Vagina (tissue), 2 donors: ENCODE measurements around the gene CD96. TPM values are rescaled to one million over a fixed set of nuclear protein-coding genes. Genes with fewer than 3 reads are reported as not detected.

Experiments used
- DNase-seq, 2 donors: peaks; one replicate each; pipeline ENCODE4 v3.0.0-alpha.2; 2017; ENCODE audit errors: extremely low spot score in 2 of 2
- H3K27ac ChIP-seq: fragments of 200-600 bp; sonication (generic); one replicate; pipeline ENCODE4 v1.5.1; 2019
- H3K27me3 ChIP-seq: fragments of 200-600 bp; sonication (generic); one replicate; pipeline ENCODE4 v1.5.1; 2019
- H3K36me3 ChIP-seq, 2 donors: fragments of 200-600 bp; sonication (generic); one replicate each; pipeline ENCODE4 v1.5.1; 2017 to 2019
- H3K4me1 ChIP-seq: fragments of 200-600 bp; sonication (generic); one replicate; pipeline ENCODE4 v1.5.1; 2019
- H3K4me3 ChIP-seq, 2 donors: fragments of 200-600 bp; sonication (generic); 1 replicate in 1 of 2; 2 replicates in 1 of 2; pipeline ENCODE4 v1.5.1; 2016 to 2019
- H3K9me3 ChIP-seq: fragments of 200-600 bp; sonication (generic); one replicate; pipeline ENCODE4 v1.5.1; 2019
- POLR2A ChIP-seq, 2 donors: fragments of 450-650 bp; IDR thresholded peaks; one replicate each; pipeline ENCODE4 v1.6.1; 2017; ENCODE audit warnings: antibody characterized with exemption in 2 of 2, mild to moderate bottlenecking in 2 of 2, moderate library complexity in 2 of 2
- POLR2AphosphoS5 ChIP-seq, 2 donors: sonication (generic); formaldehyde crosslinking; IDR thresholded peaks; one replicate each; pipeline ENCODE4 v1.9.0; 2017; ENCODE audit warnings: antibody characterized with exemption in 2 of 2, mild to moderate bottlenecking in 2 of 2, low read depth in 1 of 2; ENCODE audit not compliant: insufficient read depth in 1 of 2
- intact Hi-C: fragments of 100-400 bp; cut with DNase I; formaldehyde crosslinking; loops from one replicate; pipeline ENCODE4 v1.15.1; 2023
- total RNA-seq: library from RNA; depleted of rRNA; stranded (reverse); fragments of >200 nt; gene quantifications from one replicate; pipeline ENCODE4 v1.2.3, GENCODE V29; 2016
- TF ChIP-seq, protein P1 (sequence below), 3 experiments: fragments of 450-650 bp in 2 of 3; fragments of 200-600 bp in 1 of 3; sonication (generic) in 1 of 3; IDR thresholded peaks; one replicate each; pipeline ENCODE4 v1.5.1; 2017 to 2019; ENCODE audit warnings: antibody characterized with exemption in 3 of 3, mild to moderate bottlenecking in 2 of 3, moderate library complexity in 2 of 3

CD96 gene
- total RNA-seq, 1 donor from 2014 or later, result 13.5 TPM

DNA sequence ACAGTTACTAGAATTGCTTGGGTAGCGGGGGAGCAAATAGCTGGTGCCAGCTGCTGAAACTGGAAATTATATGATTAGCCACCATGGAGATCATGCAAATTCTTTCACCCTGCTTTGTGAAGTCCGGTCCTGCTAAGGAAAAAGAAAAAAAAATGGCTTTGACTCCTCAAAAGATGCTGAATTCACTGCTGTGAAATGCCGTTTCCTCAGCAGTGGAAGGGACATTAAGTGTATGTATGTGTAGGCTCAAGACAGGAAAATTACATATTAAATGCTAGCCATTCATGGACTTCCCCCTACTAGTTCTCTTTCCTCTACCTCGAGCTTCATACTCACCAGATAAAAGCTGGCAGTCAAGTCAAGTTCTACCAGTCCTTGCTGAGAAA, 135.0 kb downstream of the CD96 start:
- H3K36me3 ChIP-seq, result no peaks in the 10 kb centered on the region
- no peaks in the 10 kb centered on the region for H3K27me3 ChIP-seq
- H3K27ac ChIP-seq, result no peak overlapping the region
- no peak for DNase-seq
- no peaks in the 10 kb centered on the region for H3K9me3 ChIP-seq
- no peak overlapping the region for H3K4me3 ChIP-seq
- intact Hi-C loops, result loop anchor here (5.0 kb wide), 1 partner anchor 35 kb away; no protein-coding TSS in a partner anchor
- TF ChIP-seq POLR2A (IDR thresholded peaks at IDR 0.05), result no peak
- TF ChIP-seq POLR2AphosphoS5 (IDR thresholded peaks at IDR 0.05; ENCODE audit: insufficient read depth in 1 of 2, low read depth in 1 of 2), result no peak
- TF ChIP-seq, protein P1, sequence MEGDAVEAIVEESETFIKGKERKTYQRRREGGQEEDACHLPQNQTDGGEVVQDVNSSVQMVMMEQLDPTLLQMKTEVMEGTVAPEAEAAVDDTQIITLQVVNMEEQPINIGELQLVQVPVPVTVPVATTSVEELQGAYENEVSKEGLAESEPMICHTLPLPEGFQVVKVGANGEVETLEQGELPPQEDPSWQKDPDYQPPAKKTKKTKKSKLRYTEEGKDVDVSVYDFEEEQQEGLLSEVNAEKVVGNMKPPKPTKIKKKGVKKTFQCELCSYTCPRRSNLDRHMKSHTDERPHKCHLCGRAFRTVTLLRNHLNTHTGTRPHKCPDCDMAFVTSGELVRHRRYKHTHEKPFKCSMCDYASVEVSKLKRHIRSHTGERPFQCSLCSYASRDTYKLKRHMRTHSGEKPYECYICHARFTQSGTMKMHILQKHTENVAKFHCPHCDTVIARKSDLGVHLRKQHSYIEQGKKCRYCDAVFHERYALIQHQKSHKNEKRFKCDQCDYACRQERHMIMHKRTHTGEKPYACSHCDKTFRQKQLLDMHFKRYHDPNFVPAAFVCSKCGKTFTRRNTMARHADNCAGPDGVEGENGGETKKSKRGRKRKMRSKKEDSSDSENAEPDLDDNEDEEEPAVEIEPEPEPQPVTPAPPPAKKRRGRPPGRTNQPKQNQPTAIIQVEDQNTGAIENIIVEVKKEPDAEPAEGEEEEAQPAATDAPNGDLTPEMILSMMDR (IDR thresholded peaks at IDR 0.05), result no peak
- H3K4me1 ChIP-seq, result peaks cover 20% of the 10 kb centered on the region

DNA sequence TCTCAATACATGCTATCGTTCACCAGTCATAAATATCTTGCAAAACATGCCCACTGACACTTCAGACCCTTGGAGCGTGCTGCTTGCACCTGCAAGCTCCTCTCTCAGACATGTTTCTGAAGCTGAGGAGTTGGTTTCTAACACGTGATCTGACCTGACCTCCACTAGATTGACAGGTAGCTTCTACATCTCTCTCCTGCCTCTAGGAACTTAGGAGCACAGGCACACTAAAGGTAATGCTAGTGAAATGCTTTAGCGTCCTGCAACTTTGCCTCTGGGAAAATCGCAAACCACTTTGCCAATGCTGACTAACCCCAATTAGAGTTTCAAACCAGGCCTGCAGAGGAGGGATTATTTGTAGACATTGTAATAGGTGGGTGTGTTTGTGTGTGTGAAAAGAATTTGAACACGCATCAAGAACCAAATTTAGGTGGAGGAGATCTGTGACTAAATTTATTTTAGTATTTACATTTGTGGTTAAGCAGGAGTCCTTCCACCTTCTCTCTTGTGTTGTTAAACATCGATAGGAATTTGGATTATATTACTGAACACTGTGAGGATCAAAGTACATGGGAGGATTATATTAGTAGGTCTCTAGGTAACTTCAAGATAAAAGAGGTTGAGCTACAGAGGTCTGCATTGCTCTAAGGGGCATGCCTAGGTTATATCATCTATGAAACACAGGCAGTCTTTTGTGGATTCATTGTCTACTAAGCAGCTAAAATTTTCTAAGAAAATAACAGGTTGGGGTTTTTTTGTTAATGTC, 139.8 kb downstream of the CD96 start:
- Histone ChIP-seq H3K9me3 (no peaks in the 10 kb centered on the region), H3K36me3 (no peaks in the 10 kb centered on the region), H3K27me3 (no peaks in the 10 kb centered on the region), H3K4me3 (no peak overlapping the region), H3K27ac (no peak overlapping the region), H3K4me1 (no peaks in the 10 kb centered on the region)
- DNase-seq, result no peak
- intact Hi-C loops, result no loop called here
- TF ChIP-seq, protein P1 (IDR thresholded peaks at IDR 0.05), result no peak
- TF ChIP-seq POLR2AphosphoS5 (IDR thresholded peaks at IDR 0.05; ENCODE audit: insufficient read depth in 1 of 2, low read depth in 1 of 2), result no peak
- TF ChIP-seq POLR2A (IDR thresholded peaks at IDR 0.05), result no peak

DNA sequence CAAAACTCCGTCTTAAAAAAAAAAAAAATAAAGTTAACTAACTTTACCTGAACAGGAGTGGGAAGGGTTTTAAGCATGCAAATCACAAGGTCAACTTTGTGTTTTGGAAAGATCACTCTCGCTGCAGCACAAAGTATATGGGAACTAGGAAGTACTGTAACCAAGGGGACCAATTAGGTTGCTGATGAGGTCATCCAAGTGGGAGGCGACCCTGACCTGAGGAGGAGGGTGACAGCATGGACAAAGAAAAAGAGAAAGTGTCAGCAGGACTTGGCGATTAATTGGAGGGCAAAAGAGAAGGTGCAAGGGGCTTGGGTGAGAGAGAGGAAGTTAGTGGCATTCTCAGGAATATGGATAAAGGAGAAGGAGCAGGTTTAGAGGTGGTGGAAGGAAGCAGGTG, 142.6 kb downstream of the CD96 start:
- Histone ChIP-seq H3K4me3 (no peak overlapping the region), H3K27ac (no peak overlapping the region), H3K27me3 (no peaks in the 10 kb centered on the region), H3K9me3 (no peaks in the 10 kb centered on the region), H3K36me3 (no peaks in the 10 kb centered on the region), H3K4me1 (no peaks in the 10 kb centered on the region)
- no peak for TF ChIP-seq POLR2AphosphoS5 (IDR thresholded peaks at IDR 0.05; ENCODE audit: insufficient read depth in 1 of 2, low read depth in 1 of 2)
- no peak for TF ChIP-seq POLR2A (IDR thresholded peaks at IDR 0.05)
- TF ChIP-seq, protein P1 (IDR thresholded peaks at IDR 0.05), result no peak
- intact Hi-C loops, result no loop called here
- no peak for DNase-seq

DNA sequence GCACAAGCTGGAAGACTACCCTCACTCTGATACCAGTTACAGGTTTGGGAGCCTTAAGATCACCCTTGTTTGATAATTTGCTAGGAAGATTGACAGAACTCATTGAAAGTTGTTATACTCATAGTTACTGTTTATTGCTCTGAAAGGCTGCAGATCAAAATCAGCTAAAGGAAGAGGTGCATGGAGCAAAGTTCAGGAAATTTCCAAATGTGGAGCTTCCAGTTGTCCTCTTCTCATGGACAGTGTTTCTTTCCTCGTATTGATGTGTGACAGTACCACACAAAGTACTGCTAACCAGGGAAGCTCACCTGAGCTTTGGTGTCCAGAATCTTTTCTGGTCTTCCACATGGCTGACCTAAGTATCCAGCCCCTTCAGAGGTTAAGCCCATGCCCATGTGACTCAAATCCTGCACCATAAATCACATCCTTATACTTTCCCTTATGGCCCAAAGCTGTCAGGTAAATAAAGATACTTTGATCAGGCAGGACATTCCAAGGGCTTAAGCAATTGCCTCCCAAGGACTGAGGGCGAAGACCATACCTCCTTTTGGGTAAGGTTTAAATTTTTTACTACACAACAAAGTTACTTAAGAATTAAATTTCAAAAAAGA, 146.3 kb downstream of the CD96 start:
- H3K27me3 ChIP-seq, result no peaks in the 10 kb centered on the region
- no peaks in the 10 kb centered on the region for H3K4me1 ChIP-seq
- no peaks in the 10 kb centered on the region for H3K9me3 ChIP-seq
- TF ChIP-seq, protein P1 (IDR thresholded peaks at IDR 0.05), result no peak
- no peak for TF ChIP-seq POLR2A (IDR thresholded peaks at IDR 0.05)
- TF ChIP-seq POLR2AphosphoS5 (IDR thresholded peaks at IDR 0.05; ENCODE audit: insufficient read depth in 1 of 2, low read depth in 1 of 2), result no peak
- H3K27ac ChIP-seq, result no peak overlapping the region
- H3K4me3 ChIP-seq, result no peak overlapping the region
- intact Hi-C loops, result no loop called here
- no peaks in the 10 kb centered on the region for H3K36me3 ChIP-seq
- DNase-seq, result no peak

DNA sequence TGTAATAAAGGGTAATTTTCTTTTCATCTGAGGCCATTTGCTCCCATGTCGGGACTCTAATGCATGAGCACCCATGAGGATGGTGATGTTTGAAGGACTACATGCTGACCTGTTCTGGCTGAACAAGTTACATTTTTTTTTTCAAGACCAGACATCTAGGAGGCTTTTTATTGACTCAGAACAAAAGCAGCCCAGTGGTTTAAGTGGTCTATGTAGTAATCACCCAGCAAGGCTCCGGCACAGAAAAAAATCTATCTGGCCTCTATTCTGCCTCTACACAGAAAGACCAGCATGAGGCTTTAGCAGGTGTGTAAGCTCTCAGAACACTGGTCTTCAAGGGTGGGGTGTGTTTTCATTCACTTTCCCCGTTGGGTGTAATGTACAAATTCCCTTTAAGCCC, 148.2 kb downstream of the CD96 start:
- Histone ChIP-seq H3K4me3 (no peak overlapping the region), H3K9me3 (no peaks in the 10 kb centered on the region), H3K27ac (no peak overlapping the region), H3K27me3 (no peaks in the 10 kb centered on the region), H3K36me3 (no peaks in the 10 kb centered on the region), H3K4me1 (no peaks in the 10 kb centered on the region)
- no peak for DNase-seq
- intact Hi-C loops, result no loop called here
- TF ChIP-seq POLR2A (IDR thresholded peaks at IDR 0.05), result no peak
- TF ChIP-seq, protein P1 (IDR thresholded peaks at IDR 0.05), result no peak
- no peak for TF ChIP-seq POLR2AphosphoS5 (IDR thresholded peaks at IDR 0.05; ENCODE audit: insufficient read depth in 1 of 2, low read depth in 1 of 2)
